Stimulated activated CD8-positive, alpha-beta memory T cell treated with anti-CD3 and anti-CD28 coated beads, Interleukin-7, amount 100 ng/mL, for 1 hour (primary cell): ENCODE data around the gene F8.
"Not testable (repeated sequence)": the region's sequence is repeated elsewhere in the genome, so short reads cannot be mapped to it uniquely, and the experiment has no call there.

Experiments
- DNase-seq, 2 donors: peaks; one replicate each; pipeline ENCODE4 v3.0.0-alpha.2; 2020; ENCODE audit warnings: low read depth in 2 of 2

F8 gene

DNA sequence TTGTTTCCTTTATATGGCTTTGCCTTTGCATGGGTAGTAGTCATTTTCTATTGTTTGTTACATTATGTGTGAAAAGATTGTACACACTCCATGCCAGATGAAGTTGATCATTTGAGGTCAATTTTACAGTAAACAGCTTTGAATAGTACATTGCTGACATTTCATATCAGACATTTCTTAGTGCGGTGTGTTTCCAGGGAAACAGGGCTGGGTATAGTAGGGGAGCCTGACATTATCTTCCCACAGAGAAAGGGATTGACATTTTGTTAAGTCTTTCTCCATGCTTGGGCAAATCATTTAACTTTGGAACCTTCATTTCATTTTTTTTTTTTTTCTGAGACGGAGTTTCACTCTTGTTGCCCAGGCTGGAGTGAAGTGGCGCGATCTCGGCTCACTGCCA lies 9.1 kb upstream of the F8 start:
- DNase-seq, result no peak

DNA sequence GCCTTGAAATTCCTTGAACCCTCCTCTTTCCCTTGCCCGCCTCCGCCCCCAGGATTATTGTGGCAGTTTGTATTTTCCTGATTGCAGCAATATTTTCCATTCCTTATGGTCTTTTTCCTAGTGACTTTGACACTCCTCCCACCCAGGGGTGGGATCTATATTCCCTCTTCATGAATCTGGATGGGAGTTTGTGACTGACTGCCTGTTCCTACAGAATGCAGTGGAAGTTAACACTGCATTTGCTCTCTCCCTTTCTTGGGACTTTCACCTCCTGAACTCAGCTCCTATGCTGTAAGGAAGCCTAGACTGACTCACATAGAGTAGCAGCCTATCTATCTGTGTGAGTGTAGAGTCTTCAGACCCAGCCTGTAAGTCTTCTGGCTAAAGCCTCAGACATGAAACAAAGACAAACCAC lies 6.4 kb upstream of the F8 start:
- no peak for DNase-seq

DNA sequence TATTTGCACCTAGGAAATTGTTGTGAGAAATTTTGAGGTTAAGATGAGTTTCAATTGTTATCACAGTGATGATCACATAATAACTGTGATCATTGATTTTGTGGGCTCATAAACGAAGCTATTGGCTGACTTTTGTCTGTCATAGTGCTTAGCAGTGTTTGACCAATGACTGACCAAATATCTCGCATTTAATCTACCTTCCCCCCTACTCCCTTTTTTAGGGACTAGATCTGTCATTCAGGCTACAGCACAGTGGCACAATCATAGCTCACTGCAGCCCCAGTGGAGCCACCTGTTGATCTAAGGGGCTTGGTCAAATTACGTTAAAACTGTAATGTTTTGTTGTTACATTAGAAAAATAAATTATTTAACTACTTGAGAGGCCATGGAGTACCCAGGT lies 5.6 kb upstream of the F8 start:
- no peak for DNase-seq

DNA sequence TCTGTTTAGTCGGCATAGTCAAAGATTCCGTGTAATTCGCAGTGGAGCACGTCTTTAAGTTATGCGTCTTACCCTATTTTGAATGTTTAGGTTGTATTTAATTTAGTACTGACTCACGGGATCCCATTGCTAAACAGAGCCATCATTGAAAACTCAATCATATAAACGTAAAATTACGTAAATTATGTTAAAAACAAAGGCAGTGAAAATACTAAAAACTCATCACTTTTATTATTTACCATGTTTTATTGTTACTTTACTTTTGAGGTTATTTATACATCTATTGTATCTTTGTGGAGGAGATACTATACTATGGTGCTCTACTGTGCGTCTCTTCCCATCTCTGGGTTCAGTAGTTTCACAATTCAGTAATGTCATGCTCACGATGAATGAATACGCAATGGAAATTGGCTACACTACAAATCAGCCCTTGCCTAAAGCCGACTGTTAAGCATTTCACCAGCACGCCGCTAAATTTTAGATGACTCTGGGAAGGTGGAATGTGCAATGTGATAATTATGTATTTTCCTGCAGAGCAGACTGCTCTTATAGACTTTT lies 5.1 kb upstream of the F8 start:
- DNase-seq, result no peak

DNA sequence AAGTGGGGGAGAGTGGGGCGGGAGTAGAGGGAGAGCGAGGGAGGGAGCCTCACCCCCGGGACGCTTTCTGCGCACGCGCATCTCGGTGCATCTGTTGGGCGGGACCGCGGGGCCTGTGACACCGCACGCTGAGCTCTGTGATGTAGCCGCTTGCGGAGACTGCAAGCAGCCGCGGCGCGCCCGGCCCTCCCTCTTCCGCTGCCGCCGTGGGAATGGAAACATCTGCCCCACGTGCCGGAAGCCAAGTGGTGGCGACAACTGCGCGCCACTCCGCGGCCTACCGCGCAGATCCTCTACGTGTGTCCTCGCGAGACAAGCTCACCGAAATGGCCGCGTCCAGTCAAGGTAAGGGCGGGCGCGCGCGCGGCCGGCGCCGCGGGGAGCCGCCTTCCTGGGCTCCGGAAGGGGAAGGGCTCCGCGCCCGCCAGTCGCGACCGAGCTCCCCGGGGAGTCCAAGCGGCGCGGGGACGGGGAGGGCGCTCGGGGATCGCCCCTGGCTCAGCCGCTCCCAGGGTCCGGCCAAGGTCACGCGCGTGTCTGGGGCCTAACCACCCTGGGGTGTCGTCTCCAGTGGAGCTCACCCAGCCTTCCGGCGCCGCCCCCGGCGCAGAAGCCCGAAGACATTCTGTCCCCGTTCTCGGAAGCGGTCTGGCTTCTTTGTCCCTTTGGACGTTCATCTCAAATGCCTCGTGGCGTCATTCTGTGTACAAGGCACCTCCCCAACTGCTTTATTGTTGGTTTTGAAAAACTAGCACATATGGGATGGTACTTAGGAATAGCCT lies 4.4 kb upstream of the F8 start, which contains the start of gene FUNDC2:
FUNDC2 (plus strand) TSS at position 118 of the 782 bp plus-strand sequence; CDS start at position 213, 95 bp downstream.
- DNase-seq, result peak; percentile 85 to 89

DNA sequence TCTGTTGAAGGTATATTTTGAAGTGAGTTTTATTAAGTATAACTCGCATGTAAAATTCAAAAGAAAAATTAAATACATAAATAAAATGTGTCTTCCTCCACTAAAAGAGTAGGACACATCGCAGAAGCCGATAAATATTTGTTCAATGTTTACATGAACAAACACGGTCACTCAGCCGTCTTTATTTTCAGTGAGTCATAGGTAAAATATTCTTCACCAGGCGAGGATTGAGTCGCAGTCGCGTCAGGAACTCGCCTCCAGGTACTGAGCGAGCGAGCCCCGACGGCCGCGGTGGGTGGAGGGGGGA lies 3.9 kb upstream of the F8 start:
- no peak for DNase-seq

DNA sequence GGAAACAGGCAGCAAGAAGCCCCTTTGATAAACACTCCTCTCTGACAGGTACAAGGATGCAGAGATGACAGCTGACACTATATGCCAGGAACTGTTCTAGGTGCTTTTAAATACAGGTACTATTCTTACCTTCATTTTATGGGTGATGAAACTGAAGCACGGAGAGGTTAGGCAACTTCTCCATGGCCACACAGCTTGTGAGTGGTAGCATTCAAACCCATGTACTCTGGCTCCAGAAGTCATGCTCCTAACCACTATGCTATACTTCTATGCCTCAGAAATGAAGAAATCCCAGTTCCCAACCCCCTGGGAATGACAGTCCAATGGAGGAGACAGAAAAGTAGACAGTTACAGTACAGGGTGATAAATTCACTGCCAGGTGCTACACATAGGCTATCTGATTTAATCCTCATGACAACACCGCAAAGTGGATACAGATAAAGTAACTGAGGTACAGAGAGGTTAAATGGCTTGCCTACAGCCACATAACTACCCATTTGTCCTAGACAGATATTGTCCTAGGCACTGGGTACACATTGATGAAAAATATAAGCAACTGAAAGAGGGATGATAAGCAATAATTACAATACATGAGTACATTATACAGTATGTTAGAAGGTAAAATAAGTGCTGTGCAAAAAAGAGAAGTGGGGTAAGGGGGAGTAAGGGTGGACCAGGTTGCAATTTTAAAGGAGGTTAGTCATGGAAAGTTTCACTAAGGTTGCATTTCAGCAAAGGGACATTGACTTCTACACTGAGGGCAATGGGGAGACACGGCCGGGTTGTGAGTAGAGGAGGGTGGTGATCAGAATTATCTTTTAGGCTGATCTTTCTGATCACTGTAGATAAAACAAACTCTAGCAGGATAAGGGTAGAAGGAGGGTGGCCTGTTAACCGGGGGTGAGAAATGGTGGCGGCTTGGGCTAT lies 1.6 kb upstream of the F8 start:
- no peak for DNase-seq

DNA sequence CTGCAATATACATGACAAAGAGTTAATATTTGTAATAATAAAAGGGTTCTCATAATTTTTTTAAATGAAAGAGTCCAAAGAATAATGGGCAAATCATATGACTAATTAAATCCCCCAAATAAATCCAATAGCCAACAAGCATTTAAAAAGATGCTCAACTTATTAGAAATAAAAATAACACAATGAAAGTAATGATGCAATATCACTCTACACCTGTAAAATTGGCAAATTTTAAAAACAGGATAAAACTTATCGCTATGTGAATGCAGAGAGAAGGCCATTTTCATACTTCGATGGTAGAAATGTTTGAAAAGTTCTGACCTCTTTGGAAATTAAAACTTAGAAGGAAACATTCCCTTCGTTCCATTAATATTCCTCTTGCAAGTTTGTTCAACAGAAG lies 1.9 kb downstream of the F8 start:
- DNase-seq, result no peak

DNA sequence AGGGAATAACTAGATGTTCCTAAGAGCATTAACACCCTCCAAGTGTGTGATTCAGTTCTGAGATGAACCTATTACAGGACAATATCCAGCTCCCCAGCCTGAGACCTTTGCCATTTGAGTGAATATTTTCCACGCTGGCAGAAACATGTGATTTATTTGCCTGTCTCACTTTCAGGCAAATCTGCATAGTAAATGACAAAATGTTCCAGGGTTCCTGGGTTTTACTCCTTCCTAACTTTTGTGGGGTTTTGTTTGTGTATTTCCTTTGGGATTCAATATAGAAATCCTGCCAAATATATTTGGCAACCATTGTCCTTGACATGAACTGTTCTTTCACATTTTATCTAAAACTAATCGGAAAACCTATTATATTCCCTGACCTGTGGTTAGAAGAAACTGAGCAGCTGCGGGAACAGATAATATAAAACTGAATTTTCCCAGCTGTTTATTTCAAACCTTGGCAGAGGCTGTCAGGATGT lies 12.5 kb downstream of the F8 start:
- no peak for DNase-seq

DNA sequence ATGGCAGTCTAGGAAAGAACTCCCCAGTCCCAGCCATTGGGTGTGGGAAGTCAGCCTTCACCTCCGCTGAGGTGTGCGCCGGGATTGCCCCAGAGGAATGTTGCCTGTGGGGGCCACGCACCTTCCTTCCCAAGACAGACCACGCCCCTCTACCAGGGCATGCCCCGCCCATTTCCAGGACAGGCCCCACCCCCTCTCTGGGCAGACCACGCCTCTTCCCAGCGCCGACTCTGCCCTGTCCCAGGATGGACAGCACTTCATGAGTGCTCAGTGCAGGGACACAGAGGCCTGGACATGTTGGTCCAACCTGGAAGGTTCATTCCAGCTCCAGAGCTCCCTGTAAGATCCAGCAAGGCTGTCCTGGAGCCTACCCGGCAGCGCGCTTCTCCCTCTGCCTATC lies 13.9 kb downstream of the F8 start:
- DNase-seq, result not testable (repeated sequence)

DNA sequence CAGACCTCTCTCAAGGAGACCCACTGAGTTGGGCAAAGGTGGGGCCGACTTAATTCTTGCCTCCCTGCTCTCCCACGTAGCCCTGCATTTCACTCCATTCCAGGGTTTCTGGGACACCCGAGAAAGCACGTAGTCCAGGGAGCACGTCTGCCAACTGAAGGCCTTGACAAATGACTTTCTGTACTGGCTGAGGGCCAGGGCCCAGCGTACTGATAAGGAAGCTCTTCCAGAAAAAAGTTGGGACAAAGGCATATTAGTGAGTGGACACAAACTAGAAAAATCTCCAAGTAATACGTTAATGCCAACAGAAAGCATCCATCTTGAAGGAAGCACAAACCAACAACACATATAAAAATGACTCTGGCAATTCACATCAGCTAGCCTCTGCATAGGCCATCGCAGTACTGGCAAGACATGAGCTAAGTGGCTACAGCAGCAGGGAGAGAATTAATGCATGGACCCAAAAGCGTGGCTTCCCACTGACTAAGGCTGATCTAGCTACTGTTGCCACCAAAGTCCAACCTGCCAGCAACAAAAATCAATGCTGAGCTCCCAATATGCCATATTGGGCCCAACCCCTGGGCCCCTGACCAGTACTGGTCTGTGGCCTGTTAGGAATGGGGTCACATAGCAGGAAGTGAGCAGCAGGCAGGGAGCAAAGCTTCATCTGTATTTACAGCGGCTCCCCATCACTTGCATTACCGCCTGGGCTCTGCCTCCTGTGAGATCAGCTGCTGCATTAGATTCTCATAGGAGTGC lies 15.4 kb downstream of the F8 start:
- DNase-seq, result not testable (repeated sequence)

DNA sequence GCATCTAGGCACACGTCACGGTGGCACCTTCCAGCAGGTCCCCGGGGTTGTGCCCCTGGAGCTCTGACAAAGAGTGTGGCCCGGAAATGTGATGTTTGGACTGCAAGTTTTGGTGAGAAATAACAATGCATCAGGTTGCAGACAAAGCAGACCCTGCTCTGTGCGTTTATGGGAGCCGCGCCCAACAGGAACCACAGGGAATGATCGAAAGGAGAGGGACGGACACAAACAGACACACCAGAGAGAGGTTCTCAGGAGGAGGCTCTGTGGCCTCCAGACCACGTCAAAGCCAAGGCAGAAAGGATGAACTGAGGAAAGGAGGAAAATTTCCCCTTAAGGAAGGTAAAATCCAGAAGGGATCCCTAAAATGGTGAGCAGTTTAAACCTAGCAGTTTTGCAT lies 16.1 kb downstream of the F8 start:
- DNase-seq, result not testable (repeated sequence)

DNA sequence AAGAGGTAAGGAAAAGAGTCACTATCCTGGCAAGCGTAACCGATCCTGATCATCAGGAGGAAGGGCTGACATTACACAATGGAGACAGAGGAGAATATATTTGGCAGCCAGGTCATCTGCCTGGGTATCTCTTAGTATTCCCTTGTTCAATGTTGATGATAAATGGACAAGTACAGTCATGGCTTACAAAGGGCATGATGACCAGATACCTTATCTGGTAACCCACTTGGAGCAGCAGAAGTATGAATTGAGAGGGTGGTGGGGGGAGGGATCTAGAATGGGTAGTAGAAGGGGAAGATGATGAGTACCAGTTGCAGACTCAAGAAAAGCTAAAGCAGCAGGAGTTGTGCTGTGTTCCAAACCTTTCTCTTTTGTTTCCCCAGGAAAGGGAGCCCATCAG lies 17.3 kb downstream of the F8 start:
- DNase-seq, result no peak

DNA sequence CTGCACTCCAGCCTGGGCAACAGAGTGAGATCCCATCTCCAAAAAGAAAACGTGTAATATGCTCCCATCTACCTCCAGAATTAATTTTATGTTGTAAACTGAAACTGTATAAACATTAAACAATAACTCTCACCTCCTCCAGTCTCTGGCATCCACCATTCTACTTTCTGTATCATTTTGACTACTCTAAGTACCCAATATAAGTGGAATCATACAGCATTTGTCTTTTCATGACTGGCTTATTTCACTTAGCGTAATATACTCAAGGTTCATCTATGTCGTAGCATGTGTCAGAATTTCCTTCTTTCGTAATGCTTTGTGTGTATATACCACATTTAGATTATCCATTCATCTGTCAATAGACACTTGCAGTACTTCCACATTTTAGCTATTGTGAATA lies 20.6 kb downstream of the F8 start:
- DNase-seq, result no peak

DNA sequence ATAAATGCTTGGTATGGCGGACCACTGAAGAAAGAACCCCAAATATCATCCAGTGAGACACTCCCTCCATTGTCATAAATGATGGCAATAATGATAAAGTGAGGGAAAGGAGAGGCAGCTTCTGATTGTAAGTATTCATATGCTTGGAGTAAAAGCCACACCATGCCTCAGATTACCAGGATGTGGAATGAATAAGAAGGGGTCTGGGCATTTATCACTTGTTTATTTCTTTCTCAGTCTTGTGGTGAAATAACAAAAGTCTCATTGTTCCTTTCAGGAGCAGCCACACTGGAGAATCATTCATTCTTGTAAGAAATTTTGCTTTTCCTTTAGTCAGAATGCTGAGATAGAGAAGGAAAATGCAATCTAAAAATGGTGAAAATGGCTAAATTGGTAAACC lies 21.7 kb downstream of the F8 start:
- DNase-seq, result no peak

DNA sequence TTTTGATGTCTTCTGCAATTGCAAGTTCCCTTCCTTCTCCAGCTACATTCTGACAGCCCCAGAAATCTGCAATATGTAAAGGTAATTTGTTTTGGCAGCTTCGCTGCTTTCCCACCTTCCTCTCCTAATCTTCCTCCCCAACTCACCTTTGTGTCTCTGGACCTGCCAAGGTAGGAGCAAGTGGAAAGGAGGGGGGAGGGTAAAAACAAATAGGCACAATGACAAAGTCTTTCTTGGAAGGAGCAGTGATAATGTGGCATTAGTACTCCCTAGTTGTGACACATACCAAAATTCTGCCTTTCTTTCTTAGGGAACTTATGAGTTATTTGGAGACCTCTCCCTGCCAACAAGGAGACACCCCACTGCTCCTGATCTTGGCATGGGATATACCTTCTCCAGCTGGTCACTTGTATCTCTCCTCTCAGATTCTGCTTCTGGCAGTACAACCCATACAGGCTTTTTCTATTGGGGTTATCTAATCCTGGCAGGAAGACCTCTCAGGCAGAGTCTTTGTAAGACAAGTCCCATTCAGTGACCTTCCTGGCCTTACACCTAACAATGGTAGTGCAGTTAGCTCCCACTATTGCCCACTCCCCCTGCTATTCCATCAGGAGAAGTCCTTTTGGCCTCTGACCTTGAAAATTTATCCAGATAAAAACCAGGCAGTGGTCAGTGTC lies 24.2 kb downstream of the F8 start:
- DNase-seq, result no peak

DNA sequence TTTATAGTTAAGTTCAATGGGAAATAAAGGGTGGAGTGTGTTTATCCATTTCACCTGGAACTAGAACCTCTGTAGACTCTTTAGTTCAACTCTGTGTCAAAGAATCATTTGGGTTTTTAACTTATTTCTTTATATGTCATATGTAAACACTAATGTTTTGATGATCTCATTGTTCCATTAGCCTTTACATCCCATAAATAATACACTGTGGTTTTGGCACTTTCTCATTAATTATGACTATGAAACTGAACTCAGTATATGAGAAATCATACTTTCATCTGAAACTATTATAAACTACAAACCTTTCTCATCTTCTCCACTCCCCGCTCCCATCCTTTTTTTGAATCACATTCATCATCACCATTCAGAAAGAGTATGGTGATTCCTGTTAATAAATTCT lies 31.0 kb downstream of the F8 start:
- no peak for DNase-seq

DNA sequence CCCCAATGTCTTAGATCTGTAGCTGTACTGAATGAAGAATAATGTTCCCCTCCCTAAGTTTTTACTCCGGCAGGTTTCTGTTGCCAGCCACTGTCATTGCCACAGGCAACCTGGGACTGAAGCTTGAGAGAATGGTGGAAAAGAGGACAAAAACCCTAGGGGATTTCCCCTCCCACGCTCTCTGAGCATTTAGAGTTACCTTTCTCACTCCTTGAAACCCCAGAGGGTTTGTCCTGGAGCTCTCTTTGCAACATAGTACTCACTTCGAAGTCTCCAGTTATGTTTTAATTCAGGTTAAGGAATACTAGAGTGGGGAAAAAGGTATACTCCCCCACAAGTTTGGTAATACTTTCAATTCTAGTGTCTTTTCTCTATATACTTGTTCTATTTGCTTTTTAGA lies 31.5 kb downstream of the F8 start:
- DNase-seq, result no peak

DNA sequence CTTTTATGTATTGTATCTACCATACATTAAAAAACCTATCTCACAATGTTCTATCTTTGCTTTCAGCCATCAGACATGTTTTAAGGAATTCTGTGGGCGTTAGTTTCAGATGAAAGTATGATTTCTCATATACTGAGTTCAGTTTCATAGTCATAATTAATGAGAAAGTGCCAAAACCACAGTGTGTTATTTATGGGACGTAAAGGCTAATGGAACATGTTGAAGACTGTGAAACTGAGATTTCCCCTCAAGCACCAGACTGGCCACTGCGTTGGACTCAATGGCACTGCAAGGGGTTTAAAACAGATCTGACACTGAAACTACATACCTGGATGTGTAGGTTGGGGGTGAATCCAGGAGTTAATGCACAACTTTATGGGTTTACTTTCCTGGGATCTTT lies 32.0 kb downstream of the F8 start:
- no peak for DNase-seq

DNA sequence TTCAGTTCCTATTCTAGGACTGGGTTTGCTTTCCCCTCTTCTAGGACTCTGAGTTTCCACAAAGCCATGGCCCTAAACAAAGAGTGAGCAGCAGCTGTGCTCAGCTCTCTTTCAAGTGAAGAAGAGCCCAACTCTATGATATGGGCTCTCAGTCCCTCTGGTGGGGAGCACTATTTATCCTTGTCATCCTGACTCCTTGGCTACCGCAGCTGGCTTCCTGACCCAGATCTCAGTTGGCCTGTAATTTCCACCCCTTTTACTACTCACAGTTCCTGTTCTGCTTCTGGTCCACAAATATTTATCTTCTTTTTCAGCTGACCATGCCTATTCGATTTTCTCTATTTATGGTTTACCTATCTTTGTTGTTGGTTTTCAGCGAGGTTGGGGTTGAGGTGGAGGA lies 33.8 kb downstream of the F8 start:
- DNase-seq, result no peak

DNA sequence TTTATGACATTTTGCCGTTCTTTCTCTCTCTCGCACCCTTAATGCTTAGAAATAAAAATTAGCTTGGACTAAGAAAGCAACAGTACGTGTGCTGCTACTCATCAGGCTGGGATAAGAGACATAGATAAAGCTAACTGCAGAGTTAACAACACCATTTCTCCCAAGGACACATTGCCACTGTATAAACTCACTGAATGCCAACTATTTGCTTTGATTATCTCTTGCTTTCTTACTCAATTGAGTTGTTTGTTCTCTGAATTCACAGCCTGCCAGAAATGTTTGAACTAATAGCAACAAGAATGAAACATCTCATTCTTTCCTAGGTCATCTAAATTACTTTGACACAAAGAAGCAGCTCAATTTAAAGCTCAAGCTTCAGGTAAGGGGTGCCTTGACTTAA lies 34.6 kb downstream of the F8 start:
- no peak for DNase-seq
